HG02870 (cell line): ENCODE results near the gene DUSP10.

Experiments used
- ATAC-seq: cut with Tn5 transposase; IDR thresholded peaks from one replicate; pipeline ENCODE4 v1.9.1; 2021; ENCODE audit warnings: mild to moderate bottlenecking, moderate library complexity; ENCODE audit not compliant: unreplicated experiment

The DUSP10 gene

DNA sequence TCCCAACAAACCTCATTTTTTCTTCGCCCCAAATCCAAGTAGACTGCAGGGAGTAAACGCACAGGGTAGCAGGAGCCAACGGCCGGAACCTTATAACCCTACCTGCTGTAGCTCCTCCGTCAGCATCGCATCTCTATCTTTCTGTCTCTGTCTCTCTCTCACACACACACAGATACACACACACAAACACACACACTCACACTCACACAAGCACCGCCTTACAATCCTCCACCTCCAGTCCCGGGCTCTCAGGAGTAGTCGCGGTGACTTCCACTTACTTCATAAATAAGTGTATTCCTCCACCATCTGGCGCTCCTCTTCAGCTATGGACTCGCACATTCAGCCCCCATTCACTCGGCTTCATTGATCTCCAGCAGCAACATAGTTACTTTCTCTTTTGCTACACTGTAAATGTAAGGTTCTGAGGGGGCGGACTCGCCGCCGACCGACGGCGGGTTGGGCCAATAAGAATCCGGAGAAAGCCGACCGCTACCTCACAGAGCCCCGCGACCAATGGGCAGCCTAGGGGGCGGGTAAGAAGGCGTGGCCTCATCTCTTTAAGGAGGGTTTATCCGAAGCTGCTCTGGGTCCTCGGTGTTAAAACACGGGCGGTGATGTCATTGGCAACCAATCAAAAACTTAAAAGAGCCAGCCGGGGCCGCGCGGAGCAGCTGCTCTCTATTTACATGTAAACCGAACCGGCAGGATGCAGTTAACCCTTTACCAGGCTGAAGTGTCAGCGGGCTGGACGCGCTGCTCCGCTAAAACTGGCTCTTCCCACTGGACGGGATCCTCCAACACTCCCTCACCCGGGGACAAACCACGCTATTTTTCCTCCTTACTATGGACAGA is at the start of gene DUSP10:
DUSP10 (minus strand) TSS at position 387 of the 852 bp plus-strand sequence. CDS start 2,345 bp downstream, outside the sequence.
- peak; percentile 84 for ATAC-seq

DNA sequence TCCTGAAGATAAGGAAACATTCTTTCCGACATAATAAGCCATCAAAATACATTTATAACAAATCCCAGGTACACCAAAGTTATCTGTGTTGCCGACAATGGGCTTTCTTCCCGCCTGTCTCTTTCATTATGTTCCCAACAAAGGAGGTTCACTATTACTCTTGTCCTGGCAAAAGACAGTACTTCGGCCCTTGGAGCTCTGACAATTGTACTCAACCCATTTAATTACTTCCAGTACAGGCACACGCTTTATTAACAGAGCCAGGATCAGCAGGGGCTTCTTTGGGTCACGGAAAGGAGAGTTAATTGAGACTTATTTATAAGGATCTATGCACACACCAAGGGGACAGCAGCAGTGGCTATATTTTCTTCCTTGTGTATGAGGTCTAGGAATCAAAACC is 46.6 kb upstream of the DUSP10 start:
- ATAC-seq: no peak

DNA sequence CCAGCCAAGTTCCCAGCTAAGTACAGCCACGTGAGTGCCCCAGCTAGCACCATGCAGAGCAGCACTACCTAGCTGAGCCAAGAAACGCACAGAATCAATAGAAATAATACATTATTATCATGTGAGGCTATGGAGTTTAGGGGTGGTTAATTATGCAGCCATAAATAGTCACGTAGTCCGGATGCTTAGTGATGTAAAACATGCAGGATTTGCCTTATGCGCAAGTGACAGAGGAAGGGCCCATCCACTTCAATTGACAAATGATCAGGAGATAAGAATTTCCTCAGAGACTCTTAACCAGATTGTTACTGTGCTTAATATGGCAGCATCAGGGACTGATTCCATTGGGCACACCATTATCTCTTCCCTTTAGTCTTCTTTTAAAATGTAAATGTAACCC is 44.8 kb upstream of the DUSP10 start:
- no peak for ATAC-seq

DNA sequence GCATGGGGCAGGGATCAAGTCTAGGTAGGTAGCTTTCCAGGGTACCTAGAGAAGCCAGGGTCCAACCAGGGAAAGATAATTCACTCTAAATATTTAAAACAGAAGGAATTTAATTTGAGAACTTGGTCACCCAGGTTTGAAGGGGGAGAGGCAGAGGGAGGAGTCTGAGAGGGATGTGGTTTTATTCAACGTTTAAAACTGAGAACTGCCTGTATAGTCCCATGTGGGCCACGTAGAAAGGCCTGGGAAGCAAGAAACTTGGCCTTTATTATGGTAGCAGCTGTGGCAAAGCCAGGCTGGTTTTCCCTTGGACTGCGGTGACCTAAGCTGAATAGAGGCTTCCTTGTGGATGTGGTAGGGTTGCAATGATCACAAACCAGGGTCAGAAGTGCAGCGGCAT is 42.0 kb upstream of the DUSP10 start:
- ATAC-seq: no peak

DNA sequence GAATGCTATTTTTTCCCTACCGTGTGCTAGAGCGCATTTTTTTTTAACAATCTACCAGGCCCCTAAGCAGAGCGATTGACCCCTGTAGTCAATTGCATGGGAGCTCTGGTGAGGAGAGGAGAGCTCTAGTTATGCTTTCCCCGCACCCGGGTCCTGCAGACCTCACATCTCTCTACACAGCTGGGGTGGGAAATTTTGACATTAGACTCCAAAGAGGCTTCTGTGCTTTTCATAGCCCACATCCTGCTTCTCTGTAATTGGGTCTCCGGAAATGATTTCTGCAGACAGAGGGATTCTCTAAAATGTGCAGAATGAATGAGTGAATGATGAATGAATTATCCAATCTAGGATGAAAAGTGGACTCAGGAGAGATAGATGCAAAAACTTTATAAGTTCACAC is 41.5 kb upstream of the DUSP10 start:
- ATAC-seq: no peak

DNA sequence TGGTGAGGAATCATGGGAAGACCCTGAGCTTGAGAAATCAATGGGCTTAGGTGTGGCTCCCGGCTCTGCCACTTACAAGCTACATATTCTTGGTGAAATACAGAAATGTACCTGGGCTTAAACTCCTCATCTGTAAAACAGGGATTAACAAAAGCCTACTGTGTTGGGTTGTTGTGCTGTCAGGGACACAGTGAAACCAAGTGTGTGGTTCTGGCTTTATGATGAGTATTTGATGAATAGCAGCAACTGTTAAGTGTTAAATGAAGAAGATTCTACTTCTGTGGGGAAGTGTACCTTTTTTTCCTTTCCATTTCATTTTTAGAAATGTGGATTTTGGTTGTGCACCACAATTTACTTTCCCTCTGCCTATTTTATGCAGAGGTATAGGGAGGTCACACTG is 41.1 kb upstream of the DUSP10 start:
- ATAC-seq: no peak

DNA sequence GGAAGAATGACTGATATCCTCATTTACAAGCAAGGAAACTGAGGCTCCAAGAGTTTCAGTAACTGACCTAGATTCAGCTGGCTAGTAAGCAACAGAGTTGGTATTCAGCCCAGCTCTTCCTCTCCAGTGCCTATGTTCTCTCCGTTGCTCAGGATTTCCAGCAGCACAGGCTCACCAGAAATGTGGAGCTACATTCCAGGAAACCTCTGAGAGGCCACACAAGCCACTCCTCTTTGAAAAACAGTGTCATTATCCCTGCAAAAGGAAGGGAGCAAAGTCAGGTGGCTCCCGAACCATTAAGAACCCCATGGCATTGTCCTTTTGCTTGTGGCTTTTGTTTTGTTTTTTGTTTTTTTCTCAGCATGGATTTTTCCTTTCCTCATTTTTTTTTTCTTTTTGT is 40.6 kb upstream of the DUSP10 start:
- ATAC-seq: no peak

DNA sequence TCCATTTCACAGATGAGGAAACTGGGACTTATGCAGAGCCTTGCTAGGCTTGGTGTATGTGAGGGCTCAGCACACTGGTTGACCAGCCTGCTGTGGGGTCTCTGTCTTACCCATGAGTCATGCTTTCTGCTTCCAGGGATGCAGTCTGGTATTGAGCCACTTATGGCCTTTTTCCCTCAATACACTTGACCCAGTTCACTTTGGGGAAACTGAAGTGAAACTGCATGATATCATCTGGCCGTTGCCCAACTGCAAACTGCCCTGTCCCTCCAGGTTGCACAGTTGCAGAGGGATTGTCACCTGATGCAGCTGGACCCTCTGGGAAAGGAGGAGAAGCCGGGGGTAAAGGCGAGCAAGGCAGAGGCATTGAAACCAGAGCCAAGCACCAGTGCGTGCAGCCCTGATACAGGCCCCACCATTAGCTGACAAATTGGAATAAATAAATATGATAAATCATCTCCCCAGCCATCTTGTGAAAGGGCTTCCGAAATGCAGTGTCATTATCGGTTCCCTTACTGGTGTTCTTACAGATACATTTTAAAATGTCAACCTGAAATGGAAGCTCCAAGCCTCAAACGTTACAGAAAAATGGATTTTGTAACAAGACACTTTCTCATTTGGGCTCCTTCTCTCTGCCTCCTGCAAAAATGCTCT is 39.3 kb upstream of the DUSP10 start:
- no peak for ATAC-seq

DNA sequence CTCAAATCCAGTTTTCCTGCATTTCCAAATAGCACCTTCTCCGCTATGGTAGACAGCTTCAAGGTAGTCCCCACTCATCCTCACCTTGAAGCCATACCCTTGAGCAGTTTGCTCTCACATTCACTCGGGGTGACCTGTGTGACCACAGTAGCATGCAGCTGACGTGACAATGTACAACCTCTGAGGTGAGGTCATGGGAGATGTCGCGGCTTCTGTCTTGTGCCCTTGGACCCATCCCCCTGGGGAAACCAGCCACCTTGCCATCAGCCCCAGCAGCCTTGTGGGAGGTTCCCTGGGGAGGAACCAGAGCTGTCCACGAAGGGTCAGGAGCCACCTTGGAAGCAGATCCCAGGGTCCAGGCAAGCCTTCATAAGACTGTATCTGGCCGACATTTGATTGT is 38.3 kb upstream of the DUSP10 start:
- no peak for ATAC-seq

DNA sequence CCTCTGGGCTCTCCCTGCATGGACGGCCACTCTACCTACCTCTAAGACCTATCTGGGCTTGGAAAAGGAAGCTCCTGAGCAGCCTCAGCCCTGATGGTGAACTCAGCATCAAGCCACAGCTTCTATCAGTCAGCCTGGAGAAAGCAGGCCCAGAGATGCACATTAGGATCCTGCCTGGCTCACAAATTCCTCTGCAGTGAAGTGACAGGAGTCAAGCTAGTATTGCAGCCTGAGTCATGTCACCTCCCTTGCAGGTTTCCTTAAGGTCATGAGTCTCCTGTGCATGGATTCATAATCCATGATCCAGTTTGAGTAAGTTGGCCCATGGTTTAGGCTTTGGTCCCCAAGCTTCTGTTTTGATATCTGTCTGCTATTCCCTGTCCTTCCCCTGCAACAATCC is 37.9 kb upstream of the DUSP10 start:
- no peak for ATAC-seq

DNA sequence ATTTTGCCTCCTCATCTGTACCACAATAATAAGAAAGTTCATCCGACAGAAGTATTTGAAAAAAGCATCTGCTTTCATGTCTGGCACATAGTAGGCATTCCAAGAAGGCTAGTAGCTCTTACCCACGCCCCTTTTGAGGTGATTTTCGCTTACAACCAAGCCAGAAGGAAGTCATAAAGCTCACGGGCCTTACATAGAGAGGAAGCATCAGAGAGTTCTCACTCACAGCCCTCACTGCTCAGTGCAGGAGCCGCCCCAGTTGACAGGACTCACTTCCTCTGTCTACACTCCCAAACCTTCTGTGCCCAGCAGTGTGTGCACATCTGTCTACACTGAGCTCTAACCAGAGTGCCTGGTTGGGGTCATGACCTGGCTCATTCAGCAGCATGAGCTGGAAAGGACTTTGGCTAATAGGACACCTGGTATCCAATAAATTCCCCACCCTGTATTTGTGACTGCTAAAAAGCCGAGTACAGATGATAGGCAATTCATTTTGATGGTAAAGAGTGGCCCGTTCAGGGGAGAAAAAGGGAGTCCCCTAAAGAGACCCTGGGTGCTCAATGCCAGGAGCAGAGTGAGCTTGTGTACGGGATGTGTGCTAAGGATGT is 36.8 kb upstream of the DUSP10 start:
- peak; percentile 25 for ATAC-seq

DNA sequence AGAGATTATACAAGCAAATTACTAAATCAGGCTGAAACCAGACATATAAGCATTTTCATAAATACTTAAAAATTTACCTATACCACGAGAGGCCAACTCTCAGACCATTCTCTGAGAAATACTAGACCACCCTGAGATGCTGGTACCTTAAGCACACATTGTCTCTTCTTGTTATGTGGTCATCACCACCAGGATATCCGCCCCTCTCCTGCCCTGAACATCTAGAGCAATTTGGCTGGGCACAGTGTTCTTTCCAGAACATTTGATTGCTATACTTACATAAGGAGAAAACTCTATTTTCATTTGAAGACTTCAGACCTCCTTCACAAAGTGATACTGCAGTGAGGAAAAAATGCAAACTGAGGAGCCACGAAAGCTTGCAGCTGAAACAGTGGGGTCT is 36.2 kb upstream of the DUSP10 start:
- peak; percentile 19 for ATAC-seq

DNA sequence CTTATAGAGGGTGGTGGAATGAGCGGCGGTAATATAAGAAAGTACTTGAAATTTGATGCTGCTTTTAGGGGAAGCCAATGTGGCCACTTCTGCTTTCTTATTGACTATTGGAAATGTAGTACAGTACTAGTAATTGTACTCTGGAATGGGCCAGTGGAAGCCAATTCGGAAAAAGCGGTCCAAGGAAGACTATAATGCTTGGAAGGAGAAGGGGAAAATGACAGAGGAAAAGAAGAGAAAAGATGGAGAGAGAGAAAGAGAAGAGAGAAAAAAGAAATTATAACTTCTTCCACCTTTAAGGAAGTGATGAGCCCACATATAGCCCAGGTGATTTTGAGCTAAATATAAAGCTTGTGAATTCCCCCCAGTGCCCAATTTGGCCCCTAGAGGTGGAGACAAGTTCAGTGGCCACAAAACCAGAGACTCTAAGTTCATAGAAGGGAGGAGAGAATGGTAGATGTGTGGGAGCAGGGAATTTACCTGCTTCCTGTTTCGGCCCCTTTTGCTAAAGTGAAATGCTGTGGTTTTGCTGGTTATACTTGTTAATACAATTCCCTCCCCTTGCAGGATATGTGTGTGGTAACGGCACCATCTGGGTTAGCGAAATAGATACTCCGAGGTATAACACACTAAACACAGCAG is 35.7 kb upstream of the DUSP10 start:
- ATAC-seq: peak; percentile 57

DNA sequence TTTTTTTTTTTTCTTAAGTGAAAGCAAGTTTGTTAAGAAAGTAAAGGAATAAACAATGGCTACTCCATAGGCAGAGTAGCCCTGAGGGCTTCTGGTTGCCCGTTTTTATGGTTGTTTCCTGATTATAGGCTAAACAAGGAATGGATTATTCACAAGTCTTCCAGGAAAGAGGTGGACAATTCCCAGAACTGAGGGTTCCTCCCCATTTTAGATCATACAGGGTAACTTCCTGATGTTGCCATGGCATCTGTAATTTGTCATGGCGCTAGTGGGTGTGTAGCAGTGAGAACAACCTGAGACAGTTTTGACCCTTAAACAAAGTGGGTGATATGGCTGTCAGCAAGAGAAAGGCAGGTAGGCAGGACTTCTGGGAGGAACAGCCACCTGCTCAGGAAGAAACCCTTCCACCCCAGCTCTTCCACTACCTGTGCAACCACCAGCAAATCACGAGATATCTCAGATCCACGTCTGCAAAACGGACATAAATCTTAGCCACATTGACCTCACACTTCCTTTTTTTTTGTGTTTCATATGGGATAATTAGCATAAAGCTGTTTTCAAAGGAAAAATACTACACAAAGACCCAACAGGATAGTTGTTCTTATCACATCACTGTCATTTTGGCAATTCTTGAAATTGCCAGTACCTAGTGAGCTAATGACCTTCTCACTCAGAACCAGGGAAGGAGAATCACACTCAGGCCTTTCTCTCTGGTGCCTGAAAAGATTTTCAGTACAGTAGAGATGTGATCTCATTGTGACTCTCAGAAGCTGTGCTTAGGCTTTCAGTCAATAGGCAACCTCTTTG is 34.8 kb upstream of the DUSP10 start:
- ATAC-seq: peak; percentile 28

DNA sequence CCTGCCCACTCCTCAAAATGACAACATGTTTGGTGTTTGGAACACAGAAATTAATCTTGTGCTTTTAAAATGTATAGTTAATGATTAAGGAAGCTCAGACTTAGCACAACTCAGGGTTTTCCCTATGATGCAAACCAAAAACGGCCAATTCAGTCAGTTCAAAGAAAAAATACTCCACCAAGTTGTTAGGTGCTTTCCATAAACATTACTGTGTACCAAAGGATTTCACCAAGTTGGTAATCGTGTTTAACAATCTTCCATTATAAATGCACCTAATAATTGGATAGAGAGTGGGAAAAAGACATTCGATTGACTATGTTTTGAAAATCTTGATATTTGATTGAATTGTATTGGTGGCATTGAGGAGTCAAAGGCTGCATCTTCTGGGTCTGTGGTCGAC is 33.3 kb upstream of the DUSP10 start:
- ATAC-seq: no peak

DNA sequence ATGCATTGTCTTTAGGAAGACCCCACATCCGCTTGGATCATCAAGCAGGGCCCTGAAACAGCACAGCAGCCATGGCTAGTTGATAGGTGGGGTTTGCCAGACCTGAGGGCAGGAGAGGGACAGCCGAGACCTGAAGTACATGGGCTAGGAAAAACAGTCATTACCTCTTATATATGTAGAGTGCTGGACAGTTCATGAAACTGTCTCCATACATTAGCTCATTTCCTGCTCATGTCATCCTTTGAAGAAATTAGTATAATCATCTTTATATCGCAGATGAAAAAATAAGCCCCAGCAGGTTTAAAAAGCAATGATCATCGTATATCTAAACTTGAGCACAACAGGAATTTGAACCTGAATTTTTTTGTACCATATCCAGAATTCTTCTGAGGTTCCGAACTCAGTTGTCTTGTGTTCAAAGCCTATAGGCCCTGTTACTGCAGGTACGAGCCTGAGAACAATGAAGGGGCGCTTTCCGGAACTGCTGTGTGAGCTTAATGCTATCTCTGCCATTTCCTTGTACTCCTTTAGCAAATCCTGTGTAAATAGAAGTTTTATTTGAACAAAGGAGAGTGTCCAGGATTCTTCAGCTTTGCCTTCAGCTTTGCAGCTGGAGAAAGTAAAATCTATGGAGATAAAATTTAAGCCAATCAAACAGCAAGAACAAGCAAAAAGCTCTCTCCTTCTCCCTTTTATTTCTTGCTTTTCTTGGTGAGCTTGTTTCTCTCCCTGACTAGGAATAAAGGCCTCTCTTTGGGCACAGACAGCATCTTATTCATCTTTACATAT is 32.4 kb upstream of the DUSP10 start:
- no peak for ATAC-seq

DNA sequence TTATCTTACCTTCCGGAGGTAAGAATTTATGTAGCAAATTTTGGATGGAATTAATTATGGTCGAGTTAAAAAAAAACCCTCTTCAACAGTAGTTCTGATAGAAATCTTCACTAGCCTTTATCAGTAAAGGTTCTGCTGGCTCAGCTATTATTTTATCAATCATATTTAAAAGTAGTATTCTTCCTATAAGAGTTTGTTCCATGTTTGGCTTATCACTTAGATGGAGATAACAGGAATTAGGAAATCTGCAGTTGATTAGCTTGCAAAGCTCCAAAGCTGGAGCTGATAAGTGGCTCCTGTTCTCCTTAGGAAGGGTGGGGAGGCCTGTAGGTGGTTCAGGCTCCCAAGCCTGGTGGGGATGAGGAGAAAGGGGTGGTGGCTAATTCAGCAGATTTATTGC is 31.5 kb upstream of the DUSP10 start:
- no peak for ATAC-seq

DNA sequence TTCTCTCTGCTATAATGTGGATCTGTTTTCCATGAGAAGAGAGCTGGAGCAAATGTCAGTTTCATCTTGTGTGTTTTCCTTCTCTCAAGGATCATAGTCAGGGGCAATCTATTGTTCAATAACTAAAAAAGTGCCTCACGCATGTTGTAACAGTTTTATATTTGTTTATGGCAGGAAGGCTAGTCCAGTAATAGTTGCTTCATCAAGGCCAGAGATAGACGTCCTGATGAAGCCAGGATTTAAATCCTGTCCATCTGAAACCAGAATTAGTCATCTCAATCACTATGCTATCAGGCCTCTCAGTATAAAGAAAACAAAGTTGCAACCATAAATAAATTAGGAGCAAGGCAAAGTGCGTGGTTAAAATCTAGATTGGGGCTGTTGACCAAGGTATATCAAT is 30.2 kb upstream of the DUSP10 start:
- no peak for ATAC-seq

DNA sequence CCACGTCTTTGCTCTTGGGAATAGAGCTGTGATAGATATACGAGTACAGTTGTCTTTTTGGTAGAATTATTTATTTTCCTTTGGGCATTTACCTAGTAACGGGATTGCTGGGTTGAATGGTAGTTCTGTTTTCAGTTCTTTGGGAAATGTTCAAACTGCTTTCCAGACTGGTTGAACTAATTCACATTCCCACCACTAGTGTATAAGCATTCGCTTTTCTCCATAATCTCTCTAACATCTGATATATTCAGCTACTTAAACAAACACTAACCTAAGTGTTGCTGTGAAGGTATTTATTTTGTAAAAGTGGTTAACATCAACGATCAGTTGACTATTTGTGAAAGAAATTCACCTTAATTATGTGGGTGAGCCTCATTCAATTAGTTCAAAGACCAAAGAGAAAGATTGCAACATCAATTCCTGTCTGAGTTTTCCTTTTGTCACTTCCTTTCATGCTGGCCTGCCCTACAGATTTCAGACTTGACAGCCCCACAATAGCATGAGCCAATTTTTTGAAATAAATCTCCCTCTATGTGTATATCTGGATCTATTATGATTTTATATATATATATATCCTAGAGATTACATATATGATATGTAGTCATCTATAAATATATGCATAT is 26.7 kb upstream of the DUSP10 start:
- no peak for ATAC-seq

DNA sequence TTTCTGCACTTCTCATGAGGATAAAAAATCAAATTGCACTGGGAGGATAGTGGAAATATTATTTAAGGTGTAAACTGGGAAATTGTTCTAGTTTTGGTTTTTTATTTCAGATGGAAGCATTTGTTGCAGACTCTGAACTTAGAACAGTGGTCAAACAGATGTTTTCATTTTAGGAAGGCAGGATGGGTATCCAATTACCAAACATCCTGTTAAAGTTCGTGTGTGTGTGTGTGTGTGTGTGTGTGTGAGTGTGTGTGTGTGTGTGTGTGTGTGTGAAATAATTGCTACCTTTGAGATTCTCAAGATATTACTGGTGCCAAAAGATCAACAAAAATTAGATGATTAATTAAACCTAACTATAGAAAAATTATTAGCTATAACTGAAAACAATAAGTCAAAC is 24.3 kb upstream of the DUSP10 start:
- ATAC-seq: no peak
